Left lung (tissue), 10 donors: ENCODE results near the gene WDFY2. TPM values are rescaled to one million over a fixed set of nuclear protein-coding genes. Genes with fewer than 3 reads are reported as not detected.
"Not testable (repeated sequence)": the region's sequence is repeated elsewhere in the genome, so short reads cannot be mapped to it uniquely, and the experiment has no call there.

Source experiments
- ATAC-seq: fragments of 200-7000 bp; cut with Tn5 transposase; one replicate; pipeline ENCODE4 v1.9.1; 2020; ENCODE audit warnings: moderate library complexity
- DNase-seq, 4 donors: peaks; one replicate each; pipeline ENCODE4 v3.0.0-alpha.2; 2013 to 2020
- H3K27ac ChIP-seq, 2 donors: fragments of 200-600 bp; sonication (generic) in 1 of 2; one replicate each; pipeline versions ENCODE4 v1.5.0 to v1.8.0; 2020 to 2021
- H3K27me3 ChIP-seq, 2 donors: fragments of 200-600 bp; sonication (generic) in 1 of 2; one replicate each; pipeline versions ENCODE4 v1.5.0 to v1.8.0; 2020 to 2021
- H3K36me3 ChIP-seq, 2 donors: fragments of 200-600 bp; sonication (generic) in 1 of 2; one replicate each; pipeline versions ENCODE4 v1.5.0 to v1.8.0; 2020 to 2021
- H3K4me1 ChIP-seq, 2 donors: fragments of 200-600 bp; one replicate each; pipeline ENCODE4 v1.8.0; 2021
- H3K4me3 ChIP-seq, 2 donors: fragments of 200-600 bp; sonication (generic) in 1 of 2; one replicate each; pipeline versions ENCODE4 v1.5.0 to v1.8.0; 2020 to 2021; ENCODE audit warnings: mild to moderate bottlenecking in 1 of 2
- H3K9me3 ChIP-seq, 2 donors: fragments of 200-600 bp; sonication (generic) in 1 of 2; one replicate each; pipeline versions ENCODE4 v1.5.0 to v1.8.0; 2020 to 2021
- intact Hi-C, 2 donors: fragments of 100-400 bp; cut with DNase I; formaldehyde crosslinking; loops; one replicate each; pipeline versions ENCODE4 v1.11.2 to v1.14.2; 2022
- polyA plus RNA-seq, 6 donors: library from polyadenylated mRNA; unstranded; fragments of 120-200 nt; gene quantifications; one replicate each; pipeline ENCODE4 v1.2.1, GENCODE V29; 2013; ENCODE audit not compliant: insufficient read length in 6 of 6
- total RNA-seq, 2 donors: library from RNA; stranded (reverse); fragmentation: NEBNext Ultra II Directional; extraction: Animal tissue kit (Norgen Biotek cat#: 25700); gene quantifications; one replicate each; pipeline ENCODE4 v1.2.1, GENCODE V29; 2021
- TF ChIP-seq, protein P1 (sequence below), 2 donors: fragments of 200-600 bp; sonication (generic) in 1 of 2; IDR thresholded peaks; one replicate each; pipeline versions ENCODE4 v1.5.0 to v1.8.0; 2021; ENCODE audit warnings: antibody characterized with exemption in 2 of 2
- donor health status: DM: no; HTN: yes; CAD: no.
- donor health status: DM: no; HTN: no; CAD: no.

Gene WDFY2
- total and polyA plus RNA-seq, 8 donors = 9.7 to 33.3 (median 22.1) TPM

DNA sequence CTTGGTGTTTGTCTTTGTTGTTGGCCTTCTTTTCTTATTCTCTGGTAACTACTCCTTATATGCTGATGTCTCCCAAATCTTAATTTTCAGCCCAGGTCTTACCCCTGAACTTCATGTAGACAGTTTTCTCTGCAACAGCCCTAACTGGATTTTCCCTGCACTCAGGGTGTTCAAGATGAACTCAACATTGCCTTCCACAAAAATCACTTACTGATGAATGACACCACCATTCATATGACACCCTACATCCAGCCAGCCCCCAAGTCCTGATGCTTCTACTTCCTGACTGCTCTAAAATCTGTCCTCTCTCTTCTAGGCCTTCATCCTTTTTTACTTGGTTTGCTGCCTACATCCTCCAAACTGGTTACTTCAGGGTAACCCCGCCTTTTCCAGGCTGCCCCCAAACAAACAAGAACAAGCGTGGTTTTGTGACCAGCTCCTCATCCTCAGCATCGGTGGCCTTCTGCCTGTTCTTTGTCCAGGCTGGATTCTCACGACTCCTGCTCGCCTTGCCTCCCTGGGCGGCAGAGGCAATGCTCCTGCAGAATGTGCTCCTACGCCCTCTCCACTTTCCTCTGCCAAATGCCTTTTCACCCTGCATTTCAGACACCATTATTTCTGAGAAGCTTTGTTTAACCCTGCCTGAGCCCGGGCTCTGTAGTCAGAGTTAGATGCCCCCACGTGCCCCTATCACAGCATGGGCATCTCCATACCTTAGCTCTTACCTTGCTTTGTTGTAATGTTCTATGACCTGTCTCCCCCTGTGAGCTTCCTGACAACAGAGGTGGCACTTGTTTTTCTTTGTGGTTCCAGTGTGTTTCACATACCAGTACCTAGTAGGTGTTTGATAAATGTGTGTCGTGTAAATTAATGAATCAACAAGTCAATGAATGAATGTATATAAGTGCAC, 61.8 kb downstream of the WDFY2 start:
- H3K9me3 ChIP-seq = no peaks in the 10 kb centered on the region
- H3K27ac ChIP-seq = peak overlapping the region in 1 of 2 donors; percentile 74
- H3K27me3 ChIP-seq = no peaks in the 10 kb centered on the region
- ATAC-seq (no peak), DNase-seq (no peak)
- H3K4me1 ChIP-seq = peaks cover 23 to 45% of the 10 kb centered on the region in 2 donors
- TF ChIP-seq, protein P1, sequence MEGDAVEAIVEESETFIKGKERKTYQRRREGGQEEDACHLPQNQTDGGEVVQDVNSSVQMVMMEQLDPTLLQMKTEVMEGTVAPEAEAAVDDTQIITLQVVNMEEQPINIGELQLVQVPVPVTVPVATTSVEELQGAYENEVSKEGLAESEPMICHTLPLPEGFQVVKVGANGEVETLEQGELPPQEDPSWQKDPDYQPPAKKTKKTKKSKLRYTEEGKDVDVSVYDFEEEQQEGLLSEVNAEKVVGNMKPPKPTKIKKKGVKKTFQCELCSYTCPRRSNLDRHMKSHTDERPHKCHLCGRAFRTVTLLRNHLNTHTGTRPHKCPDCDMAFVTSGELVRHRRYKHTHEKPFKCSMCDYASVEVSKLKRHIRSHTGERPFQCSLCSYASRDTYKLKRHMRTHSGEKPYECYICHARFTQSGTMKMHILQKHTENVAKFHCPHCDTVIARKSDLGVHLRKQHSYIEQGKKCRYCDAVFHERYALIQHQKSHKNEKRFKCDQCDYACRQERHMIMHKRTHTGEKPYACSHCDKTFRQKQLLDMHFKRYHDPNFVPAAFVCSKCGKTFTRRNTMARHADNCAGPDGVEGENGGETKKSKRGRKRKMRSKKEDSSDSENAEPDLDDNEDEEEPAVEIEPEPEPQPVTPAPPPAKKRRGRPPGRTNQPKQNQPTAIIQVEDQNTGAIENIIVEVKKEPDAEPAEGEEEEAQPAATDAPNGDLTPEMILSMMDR (IDR thresholded peaks at IDR 0.05) = no peak
- H3K4me3 ChIP-seq = no peak overlapping the region
- no peaks in the 10 kb centered on the region for H3K36me3 ChIP-seq
- intact Hi-C loops = no loop called here

DNA sequence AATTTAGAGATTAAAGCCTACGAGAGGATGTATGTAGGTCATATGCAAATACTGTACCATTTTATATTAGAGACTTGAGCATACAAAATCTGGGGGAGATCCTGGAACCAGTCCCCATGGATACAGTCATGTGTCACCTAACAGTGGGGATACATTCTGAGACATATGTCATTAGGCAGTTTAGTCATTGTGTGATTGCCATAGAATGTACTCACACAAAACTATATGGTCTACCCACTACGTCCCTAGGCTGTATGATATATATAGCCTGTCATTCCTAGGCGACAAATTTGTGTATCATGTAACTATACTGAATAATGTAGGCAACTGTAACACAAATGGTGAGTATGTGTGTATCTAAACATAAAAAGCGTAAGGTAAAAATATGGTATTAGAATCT, 62.8 kb downstream of the WDFY2 start:
- H3K27me3 ChIP-seq = no peaks in the 10 kb centered on the region
- DNase-seq (no peak), ATAC-seq (no peak)
- no peak overlapping the region for H3K27ac ChIP-seq
- TF ChIP-seq, protein P1 (IDR thresholded peaks at IDR 0.05) = no peak
- no peaks in the 10 kb centered on the region for H3K36me3 ChIP-seq
- no peaks in the 10 kb centered on the region for H3K9me3 ChIP-seq
- peaks cover 23 to 45% of the 10 kb centered on the region in 2 donors for H3K4me1 ChIP-seq
- H3K4me3 ChIP-seq = no peak overlapping the region
- intact Hi-C loops = no loop called here

- intact Hi-C loops, DNase-seq, H3K9me3 ChIP-seq, H3K4me3 ChIP-seq, ATAC-seq, H3K36me3 ChIP-seq, H3K27me3 ChIP-seq, H3K27ac ChIP-seq, H3K4me1 ChIP-seq: not testable (repeated sequence)
These were observed 67.9 kb downstream of the WDFY2 start for GRCh38 chr13:51652193-51652592.

DNA sequence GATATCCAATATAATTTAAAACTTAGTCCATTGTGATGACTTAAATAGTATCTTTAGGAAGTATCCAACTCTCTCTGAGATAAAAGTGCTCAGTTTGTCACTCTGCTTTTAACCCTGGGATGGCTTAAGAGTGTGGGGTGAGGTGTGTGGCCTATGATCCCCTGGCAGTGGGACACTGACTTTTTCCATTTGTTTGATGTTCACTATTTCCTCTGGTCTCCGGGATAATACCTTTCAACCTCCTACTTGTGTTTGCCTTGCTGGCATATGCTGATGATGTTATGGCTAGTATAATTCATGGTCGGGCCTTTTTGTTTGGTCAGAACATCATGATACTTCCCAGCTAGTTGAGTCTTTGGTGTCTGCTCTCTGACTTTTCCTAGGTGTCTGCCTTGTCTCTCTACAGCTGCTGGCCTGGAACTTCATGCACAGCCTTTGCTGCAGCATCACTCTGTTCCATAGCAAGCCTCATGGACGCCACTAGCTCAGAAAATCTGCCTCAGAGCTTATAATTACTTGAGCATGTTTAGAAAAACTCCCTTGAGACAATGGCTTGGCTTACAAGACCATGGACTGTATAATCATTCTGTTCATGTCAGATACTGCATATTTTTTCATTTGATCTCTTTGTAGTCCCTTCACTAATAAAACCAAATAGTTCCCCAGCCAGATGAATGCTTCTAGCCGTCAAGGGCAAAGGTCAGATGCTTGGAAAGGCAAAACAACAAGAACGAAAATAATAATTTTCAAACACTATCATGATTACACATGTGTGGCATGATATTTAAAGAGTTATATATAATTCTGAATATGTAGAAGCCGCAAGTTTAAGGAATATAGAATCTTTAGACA, 75.2 kb downstream of the WDFY2 start:
- no peaks in the 10 kb centered on the region for H3K4me1 ChIP-seq
- H3K9me3 ChIP-seq = peaks cover 0 to 3% of the 10 kb centered on the region in 2 donors
- intact Hi-C loops = no loop called here
- H3K36me3 ChIP-seq = no peaks in the 10 kb centered on the region
- H3K4me3 ChIP-seq = no peak overlapping the region
- DNase-seq (no peak), ATAC-seq (no peak)
- no peaks in the 10 kb centered on the region for H3K27me3 ChIP-seq
- TF ChIP-seq, protein P1 (IDR thresholded peaks at IDR 0.05) = no peak
- no peak overlapping the region for H3K27ac ChIP-seq

DNA sequence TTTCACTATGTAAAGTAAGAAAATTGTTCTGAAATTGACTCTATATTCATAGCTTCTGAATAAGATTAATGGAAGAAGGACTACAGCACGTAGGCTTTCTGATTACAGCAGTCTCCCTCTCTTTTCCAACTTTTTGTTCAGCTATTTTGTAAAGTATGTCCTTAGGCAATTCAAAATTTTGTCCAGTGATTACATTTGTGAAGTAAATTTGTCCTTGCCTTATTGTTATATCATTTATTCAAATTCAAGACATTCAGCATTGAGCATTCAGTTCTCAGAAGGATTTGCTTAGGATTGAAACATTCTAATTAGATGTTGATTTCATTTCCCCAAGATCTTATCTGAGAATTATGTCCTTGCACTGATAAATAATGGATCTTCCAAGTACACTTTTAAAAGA, 76.6 kb downstream of the WDFY2 start:
- ATAC-seq = no peak
- Histone ChIP-seq H3K36me3 (no peaks in the 10 kb centered on the region), H3K4me3 (no peak overlapping the region), H3K4me1 (no peaks in the 10 kb centered on the region), H3K27me3 (no peaks in the 10 kb centered on the region), H3K27ac (no peak overlapping the region), H3K9me3 (peaks cover 0 to 3% of the 10 kb centered on the region in 2 donors)
- intact Hi-C loops = no loop called here
- TF ChIP-seq, protein P1 (IDR thresholded peaks at IDR 0.05) = no peak
- no peak for DNase-seq
